ENCODE measurements around the gene ATP8A2.
A peak's percentile ranks its signal among the peaks of the same experiment; 100 is the strongest.
"Not testable (repeated sequence)": the region's sequence is repeated elsewhere in the genome, so short reads cannot be mapped to it uniquely, and the experiment has no call there.

The ATP8A2 gene

GRCh38 chr13:26054896-26055295 is 683.1 kb downstream of the ATP8A2 start:
- DNase-seq = no peak

GRCh38 chr13:26058704-26059103 is 686.9 kb downstream of the ATP8A2 start:
- no peak for DNase-seq

- DNase-seq = no peak
These were observed 688.6 kb downstream of the ATP8A2 start for GRCh38 chr13:26060357-26060756.

GRCh38 chr13:26061256-26061655 is 689.5 kb downstream of the ATP8A2 start:
- DNase-seq = no peak

GRCh38 chr13:26061947-26062346 is 690.2 kb downstream of the ATP8A2 start:
- DNase-seq = no peak

- DNase-seq = peak; percentile 54
These were observed 691.2 kb downstream of the ATP8A2 start for GRCh38 chr13:26062853-26063444.

- not testable (repeated sequence) for DNase-seq
These were observed 694.7 kb downstream of the ATP8A2 start for GRCh38 chr13:26066492-26066891.

- DNase-seq = no peak
These were observed 695.8 kb downstream of the ATP8A2 start for GRCh38 chr13:26067601-26068000.

- DNase-seq = not testable (repeated sequence)
These were observed 696.6 kb downstream of the ATP8A2 start for GRCh38 chr13:26068372-26068771.

- not testable (repeated sequence) for DNase-seq
These were observed 697.9 kb downstream of the ATP8A2 start for GRCh38 chr13:26069642-26070041.

GRCh38 chr13:26071691-26072090 is 699.9 kb downstream of the ATP8A2 start:
- DNase-seq = no peak

GRCh38 chr13:26072335-26072734 is 700.6 kb downstream of the ATP8A2 start:
- DNase-seq = not testable (repeated sequence)

- DNase-seq = no peak
These were observed 702.9 kb downstream of the ATP8A2 start for GRCh38 chr13:26074706-26075105.
